Fibroblast of the aortic adventitia (primary cell): Measurements from ENCODE around the gene PHACTR3. TPM values are rescaled to one million over a fixed set of nuclear protein-coding genes. Genes with fewer than 3 reads are reported as not detected.

ENCODE experiments used
- DNase-seq: peaks from one replicate; pipeline ENCODE4 v3.0.0-alpha.2; 2010; ENCODE audit warnings: low read depth
- H3K4me3 ChIP-seq: 2 replicates; pipeline ENCODE4 v1.5.1; 2011; ENCODE audit warnings: low read depth, mild to moderate bottlenecking, control low read depth, low read length, moderate library complexity
- CTCF ChIP-seq: IDR thresholded peaks from 2 replicates; pipeline ENCODE4 v1.5.1; 2011; ENCODE audit warnings: mild to moderate bottlenecking, low read length, control low read depth, inconsistent platforms; ENCODE audit not compliant: insufficient read depth
- total RNA-seq: library from RNA; depleted of rRNA; stranded (reverse); fragments of >200 nt; gene quantifications from 2 replicates; pipeline ENCODE4 v1.2.3, GENCODE V29; 2012; ENCODE audit warnings: low replicate concordance

PHACTR3 gene
- total RNA-seq, 1 donor = not detected

- DNase-seq = no peak
- no peak for TF ChIP-seq CTCF
- no peak overlapping the region for H3K4me3 ChIP-seq
These were observed 82.3 kb downstream of the PHACTR3 start for GRCh38 chr20:59686404-59687346.

- no peak overlapping the region for H3K4me3 ChIP-seq
- no peak for TF ChIP-seq CTCF
- no peak for DNase-seq
These were observed 84.0 kb downstream of the PHACTR3 start for GRCh38 chr20:59688356-59688755.

GRCh38 chr20:59688999-59689398 lies 84.7 kb downstream of the PHACTR3 start:
- no peak for DNase-seq
- no peak overlapping the region for H3K4me3 ChIP-seq
- TF ChIP-seq CTCF = no peak

GRCh38 chr20:59690101-59690500 lies 85.8 kb downstream of the PHACTR3 start:
- H3K4me3 ChIP-seq = no peak overlapping the region
- no peak for TF ChIP-seq CTCF
- DNase-seq = no peak

- TF ChIP-seq CTCF = no peak
- no peak for DNase-seq
These were observed 86.6 kb downstream of the PHACTR3 start for GRCh38 chr20:59690976-59691375.

GRCh38 chr20:59692139-59692538 lies 87.8 kb downstream of the PHACTR3 start:
- no peak for TF ChIP-seq CTCF
- no peak for DNase-seq
- no peak overlapping the region for H3K4me3 ChIP-seq

More at GRCh38 chr20:59690976-59691375, 86.6 kb downstream of the PHACTR3 start:
- H3K4me3 ChIP-seq = no peak overlapping the region
